Measurements from ENCODE around the gene PAXX.
A peak's percentile ranks its signal among the peaks of the same experiment; 100 is the strongest.

PAXX gene

GRCh38 chr9:137020771-137021567 is 28.7 kb downstream of the PAXX start:
- Histone ChIP-seq H3K36me3 (peaks cover 21% of the 10 kb centered on the region), H3K4me1 (peaks cover 13% of the 10 kb centered on the region), H3K27me3 (no peaks in the 10 kb centered on the region), H3K9me3 (no peaks in the 10 kb centered on the region), H3K4me3 (ENCODE audit: low read depth, low read length) (no peak overlapping the region)
- DNase-seq = no peak
- TF ChIP-seq, protein P1, sequence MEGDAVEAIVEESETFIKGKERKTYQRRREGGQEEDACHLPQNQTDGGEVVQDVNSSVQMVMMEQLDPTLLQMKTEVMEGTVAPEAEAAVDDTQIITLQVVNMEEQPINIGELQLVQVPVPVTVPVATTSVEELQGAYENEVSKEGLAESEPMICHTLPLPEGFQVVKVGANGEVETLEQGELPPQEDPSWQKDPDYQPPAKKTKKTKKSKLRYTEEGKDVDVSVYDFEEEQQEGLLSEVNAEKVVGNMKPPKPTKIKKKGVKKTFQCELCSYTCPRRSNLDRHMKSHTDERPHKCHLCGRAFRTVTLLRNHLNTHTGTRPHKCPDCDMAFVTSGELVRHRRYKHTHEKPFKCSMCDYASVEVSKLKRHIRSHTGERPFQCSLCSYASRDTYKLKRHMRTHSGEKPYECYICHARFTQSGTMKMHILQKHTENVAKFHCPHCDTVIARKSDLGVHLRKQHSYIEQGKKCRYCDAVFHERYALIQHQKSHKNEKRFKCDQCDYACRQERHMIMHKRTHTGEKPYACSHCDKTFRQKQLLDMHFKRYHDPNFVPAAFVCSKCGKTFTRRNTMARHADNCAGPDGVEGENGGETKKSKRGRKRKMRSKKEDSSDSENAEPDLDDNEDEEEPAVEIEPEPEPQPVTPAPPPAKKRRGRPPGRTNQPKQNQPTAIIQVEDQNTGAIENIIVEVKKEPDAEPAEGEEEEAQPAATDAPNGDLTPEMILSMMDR (IDR thresholded peaks at IDR 0.05; ENCODE audit: low read depth, low read length) = no peak

DNA sequence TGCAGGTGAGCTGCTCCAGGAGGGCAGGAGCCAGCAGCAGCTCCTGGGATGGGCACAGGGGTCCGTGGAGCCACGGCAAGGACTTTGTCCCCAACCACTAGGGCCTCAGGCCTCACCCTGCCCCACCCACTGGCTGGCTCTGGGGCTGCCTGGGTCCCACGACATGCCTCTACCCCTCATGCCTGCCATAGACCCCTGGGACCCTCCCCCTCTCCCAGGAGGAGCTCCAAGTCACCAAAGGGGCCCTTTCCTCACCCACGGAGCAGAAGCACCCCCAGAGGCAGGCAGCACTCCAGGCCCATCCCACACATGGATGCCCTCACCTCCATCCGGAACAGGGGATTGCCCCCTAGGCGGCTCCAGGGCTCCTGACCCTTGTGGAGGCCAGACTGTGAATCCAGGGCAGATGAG is 29.4 kb downstream of the PAXX start:
- DNase-seq = no peak
- Histone ChIP-seq H3K4me3 (ENCODE audit: low read depth, low read length) (no peak overlapping the region), H3K36me3 (peaks cover 15% of the 10 kb centered on the region), H3K9me3 (no peaks in the 10 kb centered on the region), H3K27me3 (no peaks in the 10 kb centered on the region), H3K4me1 (peaks cover 19% of the 10 kb centered on the region)
- TF ChIP-seq, protein P1 (IDR thresholded peaks at IDR 0.05; ENCODE audit: low read depth, low read length) = no peak

DNA sequence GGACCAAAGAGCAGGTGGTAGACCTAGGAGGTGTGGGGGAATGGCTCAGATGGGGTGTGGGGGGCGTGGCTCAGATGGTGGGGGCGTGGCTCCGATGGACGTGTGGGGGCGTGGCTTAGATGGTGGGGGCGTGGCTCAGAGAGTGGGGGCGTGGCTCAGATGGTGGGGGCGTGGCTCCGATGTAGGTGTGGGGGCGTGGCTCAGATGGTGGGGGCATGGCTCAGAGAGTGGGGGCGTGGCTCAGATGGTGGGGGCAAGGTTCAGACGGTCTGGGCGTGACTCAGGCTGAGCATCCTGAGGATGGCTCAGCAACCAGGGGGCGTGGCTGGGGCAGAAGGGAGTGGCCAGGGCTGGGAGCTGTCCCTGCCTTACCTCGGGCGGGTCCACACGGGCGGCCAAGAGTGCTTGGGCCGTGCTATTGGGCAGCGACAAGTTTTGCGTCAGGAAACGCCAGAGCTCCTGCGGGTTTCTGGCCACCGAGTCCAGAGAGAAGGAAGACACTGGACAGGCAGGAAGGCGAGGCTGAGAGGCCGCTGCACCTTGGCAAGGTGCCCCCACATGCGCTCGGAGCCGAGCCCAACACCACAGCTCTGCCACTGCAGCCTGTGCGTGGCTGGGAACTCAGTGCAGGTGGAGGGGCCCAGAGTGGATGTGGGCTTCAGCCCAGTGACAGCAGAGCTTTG is 29.9 kb downstream of the PAXX start:
- Histone ChIP-seq H3K27me3 (no peaks in the 10 kb centered on the region), H3K36me3 (peaks cover 10% of the 10 kb centered on the region), H3K9me3 (no peaks in the 10 kb centered on the region), H3K4me3 (ENCODE audit: low read depth, low read length) (no peak overlapping the region), H3K4me1 (peaks cover 25% of the 10 kb centered on the region)
- TF ChIP-seq, protein P1 (IDR thresholded peaks at IDR 0.05; ENCODE audit: low read depth, low read length) = no peak
- peak; percentile 86 for DNase-seq

DNA sequence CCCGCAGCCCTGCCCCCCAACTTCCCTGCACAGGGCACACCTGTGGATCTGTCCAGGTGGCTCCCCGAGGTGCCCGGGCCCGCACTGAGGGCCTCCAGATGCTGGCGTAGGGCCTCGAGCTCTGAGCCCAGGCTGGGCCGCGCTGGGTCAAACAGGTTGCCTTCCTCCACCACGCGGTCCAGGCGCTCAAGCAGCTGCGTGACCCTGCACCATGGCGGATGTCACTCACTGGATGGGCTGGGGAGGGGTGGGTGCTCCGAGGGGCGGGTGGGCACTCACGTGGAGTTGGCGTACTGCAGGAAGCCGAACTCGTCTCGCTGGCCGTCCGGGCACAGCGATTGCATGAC is 30.4 kb downstream of the PAXX start:
- Histone ChIP-seq H3K27me3 (no peaks in the 10 kb centered on the region), H3K9me3 (no peaks in the 10 kb centered on the region), H3K36me3 (peaks cover 5% of the 10 kb centered on the region), H3K4me1 (peaks cover 27% of the 10 kb centered on the region), H3K4me3 (ENCODE audit: low read depth, low read length) (no peak overlapping the region)
- TF ChIP-seq, protein P1 (IDR thresholded peaks at IDR 0.05; ENCODE audit: low read depth, low read length) = no peak
- DNase-seq = no peak

DNA sequence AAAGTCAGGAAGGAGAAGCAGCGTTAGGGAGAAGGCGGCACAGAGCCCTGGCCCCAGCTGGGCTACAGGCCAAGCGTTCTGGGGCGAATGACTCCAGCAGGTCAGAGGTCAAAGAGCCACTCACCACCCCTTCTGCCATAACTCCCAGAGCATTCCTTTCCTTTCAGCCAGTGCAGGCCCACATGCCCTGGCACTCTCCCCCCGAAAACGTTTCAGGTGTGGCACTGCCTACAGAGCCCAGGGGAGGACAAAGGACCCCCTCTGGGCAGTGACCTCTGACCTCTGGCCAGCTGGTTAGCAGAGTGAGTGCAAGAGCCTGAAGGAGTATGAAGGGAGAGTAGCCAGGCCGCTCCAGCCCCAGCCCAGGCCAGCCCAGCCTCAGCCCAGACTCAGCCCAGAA is 30.9 kb downstream of the PAXX start:
- no peak for DNase-seq
- Histone ChIP-seq H3K36me3 (peaks cover 5% of the 10 kb centered on the region), H3K27me3 (no peaks in the 10 kb centered on the region), H3K4me1 (peaks cover 27% of the 10 kb centered on the region), H3K4me3 (ENCODE audit: low read depth, low read length) (no peak overlapping the region), H3K9me3 (no peaks in the 10 kb centered on the region)
- TF ChIP-seq, protein P1 (IDR thresholded peaks at IDR 0.05; ENCODE audit: low read depth, low read length) = no peak

DNA sequence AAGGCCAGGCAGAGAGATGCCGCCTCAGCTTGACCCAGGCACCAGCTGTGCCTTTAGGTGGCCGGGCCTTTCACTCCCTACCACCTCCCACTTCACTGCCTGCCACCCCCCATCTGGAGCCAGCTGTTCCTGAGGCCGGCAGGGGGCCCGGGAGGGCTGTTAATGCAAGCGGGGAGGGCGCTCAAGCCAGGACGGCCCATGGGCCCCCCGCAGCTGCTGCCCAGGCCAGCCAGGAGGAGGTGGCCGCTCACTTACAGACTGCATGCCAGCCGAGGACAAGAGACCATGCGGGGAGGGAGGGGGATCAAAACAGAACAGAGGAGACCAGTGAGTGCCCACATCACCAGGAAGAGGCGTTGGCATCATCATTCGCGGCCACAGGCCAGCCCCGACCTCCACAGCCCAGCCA is 31.4 kb downstream of the PAXX start:
- no peaks in the 10 kb centered on the region for H3K9me3 ChIP-seq
- peaks cover 5% of the 10 kb centered on the region for H3K36me3 ChIP-seq
- H3K4me3 ChIP-seq (ENCODE audit: low read depth, low read length) = no peak overlapping the region
- H3K27me3 ChIP-seq = no peaks in the 10 kb centered on the region
- TF ChIP-seq, protein P1 (IDR thresholded peaks at IDR 0.05; ENCODE audit: low read depth, low read length) = no peak
- H3K4me1 ChIP-seq = peaks cover 27% of the 10 kb centered on the region
- DNase-seq = no peak

Data from BE2C (cell line).